Endothelial cell of umbilical vein (primary cell): ENCODE measurements around the gene GAD2. TPM values are rescaled to one million over a fixed set of nuclear protein-coding genes. Genes with fewer than 3 reads are reported as not detected.

Source experiments
- BruUV-seq: library from RNA; stranded (reverse); fragments of 400-500 nt; replicated peaks from 2 replicates; lab custom pipeline; 2021; lab: Mats Ljungman, UMichigan
- CTCF ChIA-PET: fragments of 300-600, 350-600 bp; sonication (Branson Sonifier 250); formaldehyde crosslinking; loops from one replicate; lab custom pipeline; 2021; ENCODE audit warnings: antibody characterized with exemption, inconsistent platforms; lab: Charles Lee
- POLR2A ChIA-PET: fragments of 300-600, 350-600 bp; sonication (Branson Sonifier 250); formaldehyde crosslinking; loops from one replicate; lab custom pipeline; 2021; ENCODE audit warnings: antibody characterized with exemption, inconsistent platforms; lab: Charles Lee
- DNase-seq: peaks from one replicate; pipeline ENCODE4 v3.0.0-alpha.2; 2011; ENCODE audit warnings: low read depth, low spot score
- FAIRE-seq: peaks from 2 replicates; lab custom pipeline; 2011; peaks lifted over from hg19 to GRCh38; lab: Jason Lieb, UNC
- H2AFZ ChIP-seq: 2 replicates; pipeline ENCODE4 v1.6.0; 2012; ENCODE audit warnings: low read depth, low read length, control low read depth, inconsistent platforms
- H3K27ac ChIP-seq: 2 replicates; pipeline ENCODE4 v1.5.1; 2011; ENCODE audit warnings: low read depth, mild to moderate bottlenecking, control low read depth, low read length, moderate library complexity; ENCODE audit not compliant: insufficient read depth
- H3K27me3 ChIP-seq, 2 experiments: 2 replicates each; pipeline versions ENCODE4 v1.6.0 to v1.6.1; 2011; ENCODE audit warnings: low read length in 2 of 2, mixed read lengths in 1 of 2; ENCODE audit not compliant: control insufficient read depth in 2 of 2, insufficient read depth in 2 of 2
- H3K36me3 ChIP-seq, 2 experiments: 2 replicates in 1 of 2; 3 replicates in 1 of 2; pipeline ENCODE4 v1.5.1; 2011; ENCODE audit warnings: low read length in 2 of 2, mild to moderate bottlenecking in 1 of 2, moderate library complexity in 1 of 2; ENCODE audit not compliant: control insufficient read depth in 2 of 2, insufficient read depth in 2 of 2; ENCODE audit errors: extremely low read depth in 1 of 2
- H3K4me1 ChIP-seq: 3 replicates; pipeline ENCODE4 v1.5.1; 2011; ENCODE audit warnings: mild to moderate bottlenecking, low read length; ENCODE audit not compliant: control insufficient read depth, insufficient read depth; ENCODE audit errors: extremely low read depth
- H3K4me2 ChIP-seq: 2 replicates; pipeline ENCODE4 v1.6.1; 2011; ENCODE audit warnings: low read length, control low read depth, mixed read lengths; ENCODE audit not compliant: insufficient read depth
- H3K4me3 ChIP-seq, 3 experiments: fragments of 200-600 bp in 1 of 3; sonication (generic), shearing (Covaris generic) in 1 of 3; replicated peaks in 1 of 3; 2 replicates each; pipeline ENCODE4 v1.5.1; 2011 to 2016; ENCODE audit warnings: control low read depth in 3 of 3, low read length in 3 of 3, mild to moderate bottlenecking in 2 of 3, inconsistent platforms in 1 of 3, low read depth in 1 of 3, moderate library complexity in 1 of 3; ENCODE audit not compliant: insufficient read depth in 1 of 3
- H3K79me2 ChIP-seq: 2 replicates; pipeline ENCODE4 v1.6.0; 2012; ENCODE audit warnings: low read length, inconsistent platforms; ENCODE audit not compliant: control insufficient read depth, insufficient read depth
- H3K9ac ChIP-seq: replicated peaks from 2 replicates; pipeline ENCODE3; 2011; ENCODE audit warnings: low read length, control low read depth; ENCODE audit not compliant: insufficient read depth; ENCODE audit errors: extremely low read depth
- H3K9me1 ChIP-seq: replicated peaks from 3 replicates; pipeline ENCODE4 v1.6.0; 2011; ENCODE audit warnings: mild to moderate bottlenecking, low read length; ENCODE audit not compliant: control insufficient read depth, insufficient read depth; ENCODE audit errors: extremely low read depth
- H3K9me3 ChIP-seq: replicated peaks from 2 replicates; pipeline ENCODE4 v1.5.1; 2012; ENCODE audit warnings: low read length, inconsistent platforms; ENCODE audit not compliant: control insufficient read depth, insufficient read depth
- H4K20me1 ChIP-seq: replicated peaks from 2 replicates; pipeline ENCODE3; 2011; ENCODE audit warnings: mild to moderate bottlenecking, low read length; ENCODE audit not compliant: control insufficient read depth, insufficient read depth; ENCODE audit errors: extremely low read depth
- CTCF ChIP-seq, 2 donors: IDR thresholded peaks; 1 replicate in 1 of 2; 2 replicates in 1 of 2; pipeline ENCODE4 v1.5.1; 2011; ENCODE audit warnings: low read length in 2 of 2, mild to moderate bottlenecking in 2 of 2, moderate library complexity in 2 of 2, control low read depth in 1 of 2, inconsistent platforms in 1 of 2, low read depth in 1 of 2; ENCODE audit not compliant: insufficient read depth in 1 of 2; ENCODE audit errors: extremely low read depth in 1 of 2
- EZH2 ChIP-seq: IDR thresholded peaks from 2 replicates; pipeline ENCODE4 v1.6.1; 2012; ENCODE audit warnings: borderline replicate concordance, low read depth, mild to moderate bottlenecking, moderate library complexity, low read length, inconsistent platforms; ENCODE audit not compliant: severe bottlenecking
- JUN ChIP-seq: IDR thresholded peaks from 2 replicates; pipeline ENCODE4 v1.6.1; 2011; ENCODE audit warnings: borderline replicate concordance, low read depth; ENCODE audit not compliant: insufficient read length, insufficient read depth
- POLR2A ChIP-seq: IDR thresholded peaks from 2 replicates; pipeline ENCODE4 v1.6.1; 2012; ENCODE audit warnings: low read depth, mild to moderate bottlenecking, control low read depth, low read length
- POLR2AphosphoS5 ChIP-seq: IDR thresholded peaks from 2 replicates; pipeline ENCODE4 v1.6.1; 2012; ENCODE audit warnings: low read depth, mild to moderate bottlenecking, control low read depth, low read length, moderate library complexity; ENCODE audit not compliant: insufficient read depth
- dilution Hi-C: fragments of 300-500 bp; cut with MboI; formaldehyde crosslinking; loops from one replicate; pipeline ENCODE4 v1.15.0; 2019; ENCODE audit warnings: low sequenced_read_pairs; ENCODE audit not compliant: extremely low pct_ligation_motif_present
- intact Hi-C: fragments of 100-400 bp; cut with micrococcal nuclease; formaldehyde crosslinking; loops from one replicate; pipeline ENCODE4 v1.10.0; 2022
- polyA plus RNA-seq, 4 experiments: library from polyadenylated mRNA; depleted of rRNA in 3 of 4; stranded (reverse) in 3 of 4; unstranded in 1 of 4; fragments of >200 nt; gene quantifications; 2 replicates each; pipeline versions ENCODE4 v1.2.1 to v1.2.3, GENCODE V29; 2011 to 2012; ENCODE audit warnings: missing spikeins in 1 of 4
- total RNA-seq: library from RNA; stranded (reverse); gene quantifications from 2 replicates; pipeline ENCODE4 v1.2.3, GENCODE V29; 2021

Gene GAD2
- total and polyA plus RNA-seq, 2 donors (not counting 3 experiments of a cell fraction or from before 2014, with no cell fraction given) = not detected

- no peaks in the 10 kb centered on the region for H3K79me2 ChIP-seq
- no peak overlapping the region for H2AFZ ChIP-seq
- H4K20me1 ChIP-seq = no peaks in the 10 kb centered on the region
- dilution Hi-C loops (no loop called here), intact Hi-C loops (no loop called here)
- ChIA-PET CTCF (no interaction called here), POLR2A (no interaction called here)
- BruUV-seq = no TSS peak
- no peak for DNase-seq
- no peaks in the 10 kb centered on the region for H3K9me3 ChIP-seq
- FAIRE-seq = no peak
- H3K4me2 ChIP-seq = no peak overlapping the region
- no peaks in the 10 kb centered on the region for H3K36me3 ChIP-seq
- no peaks in the 10 kb centered on the region for H3K4me1 ChIP-seq
- no peak overlapping the region for H3K4me3 ChIP-seq
- H3K27ac ChIP-seq = no peak overlapping the region
- no peaks in the 10 kb centered on the region for H3K9me1 ChIP-seq
- TF ChIP-seq JUN (no peak), POLR2A (no peak), POLR2AphosphoS5 (no peak), CTCF (IDR thresholded peaks at IDR 0.05; ENCODE audit: extremely low read depth in 1 of 2, insufficient read depth in 1 of 2, low read depth in 1 of 2, low read length in 2 of 2) (no peak), EZH2 (no peak)
- H3K27me3 ChIP-seq = peaks cover 27 to 51% of the 10 kb centered on the region in 2 experiments
- H3K9ac ChIP-seq = no peak overlapping the region
Observed at GRCh38 chr10:26215396-26215934, 1.1 kb upstream of the GAD2 start.
